ENCODE results near the gene PHYKPL.

- TF ChIP-seq, protein P1, sequence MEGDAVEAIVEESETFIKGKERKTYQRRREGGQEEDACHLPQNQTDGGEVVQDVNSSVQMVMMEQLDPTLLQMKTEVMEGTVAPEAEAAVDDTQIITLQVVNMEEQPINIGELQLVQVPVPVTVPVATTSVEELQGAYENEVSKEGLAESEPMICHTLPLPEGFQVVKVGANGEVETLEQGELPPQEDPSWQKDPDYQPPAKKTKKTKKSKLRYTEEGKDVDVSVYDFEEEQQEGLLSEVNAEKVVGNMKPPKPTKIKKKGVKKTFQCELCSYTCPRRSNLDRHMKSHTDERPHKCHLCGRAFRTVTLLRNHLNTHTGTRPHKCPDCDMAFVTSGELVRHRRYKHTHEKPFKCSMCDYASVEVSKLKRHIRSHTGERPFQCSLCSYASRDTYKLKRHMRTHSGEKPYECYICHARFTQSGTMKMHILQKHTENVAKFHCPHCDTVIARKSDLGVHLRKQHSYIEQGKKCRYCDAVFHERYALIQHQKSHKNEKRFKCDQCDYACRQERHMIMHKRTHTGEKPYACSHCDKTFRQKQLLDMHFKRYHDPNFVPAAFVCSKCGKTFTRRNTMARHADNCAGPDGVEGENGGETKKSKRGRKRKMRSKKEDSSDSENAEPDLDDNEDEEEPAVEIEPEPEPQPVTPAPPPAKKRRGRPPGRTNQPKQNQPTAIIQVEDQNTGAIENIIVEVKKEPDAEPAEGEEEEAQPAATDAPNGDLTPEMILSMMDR (conservative IDR thresholded peaks at IDR 0.05; ENCODE audit: low read depth, low read length), result no peak
- no peak for TF ChIP-seq EZH2 (IDR thresholded peaks at IDR 0.05; ENCODE audit: borderline replicate concordance, low read depth, low read length, poor library complexity, severe bottlenecking)
Measured at GRCh38 chr5:178204935-178205748, 27.5 kb downstream of the PHYKPL start.
